Thymus (tissue), 11 donors: ENCODE measurements around the gene GMPR. TPM values are rescaled to one million over a fixed set of nuclear protein-coding genes. Genes with fewer than 3 reads are reported as not detected.

Experiments used
- DNase-seq, 9 donors: peaks; one replicate each; pipeline ENCODE4 v3.0.0-alpha.2; 2013; ENCODE audit warnings: low spot score in 9 of 9, low read depth in 6 of 9, missing footprints in 1 of 9
- H3K27ac ChIP-seq, 2 donors: one replicate each; pipeline ENCODE4 v1.5.1; 2013; ENCODE audit warnings: control low read depth in 1 of 2, low read depth in 1 of 2, low read length in 1 of 2, mild to moderate bottlenecking in 1 of 2, moderate library complexity in 1 of 2
- H3K27me3 ChIP-seq, 2 donors: one replicate each; pipeline ENCODE4 v1.5.1; 2013; ENCODE audit warnings: low read length in 1 of 2; ENCODE audit not compliant: control insufficient read depth in 2 of 2, insufficient read depth in 1 of 2
- H3K36me3 ChIP-seq, 2 donors: one replicate each; pipeline ENCODE4 v1.5.1; 2013; ENCODE audit warnings: low read length in 1 of 2, mild to moderate bottlenecking in 1 of 2, moderate library complexity in 1 of 2; ENCODE audit not compliant: control insufficient read depth in 2 of 2, insufficient read depth in 2 of 2
- H3K4me1 ChIP-seq, 2 donors: one replicate each; pipeline ENCODE4 v1.5.1; 2013; ENCODE audit warnings: low read length in 2 of 2; ENCODE audit not compliant: control insufficient read depth in 2 of 2, insufficient read depth in 2 of 2
- H3K4me3 ChIP-seq, 2 donors: one replicate each; pipeline ENCODE4 v1.5.1; 2013; ENCODE audit warnings: low read length in 2 of 2, control low read depth in 1 of 2, mild to moderate bottlenecking in 1 of 2
- H3K9me3 ChIP-seq, 2 donors: one replicate each; pipeline ENCODE4 v1.5.1; 2013; ENCODE audit warnings: low read length in 1 of 2, mild to moderate bottlenecking in 1 of 2; ENCODE audit not compliant: control insufficient read depth in 2 of 2, insufficient read depth in 1 of 2
- WGBS: extraction: QIAGEN DNeasy Blood & Tissue Kit; methylation state at CpG from one replicate; pipeline ENCODE4 v1.1.7; 2013; 5-methylcytosine and 5-hydroxymethylcytosine counted together
- polyA plus RNA-seq: library from polyadenylated mRNA; stranded (reverse); fragments of 200-250 nt; gene quantifications from one replicate; pipeline ENCODE4 v1.2.3, GENCODE V29; 2013
- total RNA-seq: library from RNA; stranded (reverse); fragments of 120-200 nt; gene quantifications from one replicate; pipeline ENCODE4 v1.2.4, GENCODE V29; 2013
- donor health status: healthy.

GMPR gene
- total and polyA plus RNA-seq, 2 donors = 4.1 to 17.2 TPM

DNA sequence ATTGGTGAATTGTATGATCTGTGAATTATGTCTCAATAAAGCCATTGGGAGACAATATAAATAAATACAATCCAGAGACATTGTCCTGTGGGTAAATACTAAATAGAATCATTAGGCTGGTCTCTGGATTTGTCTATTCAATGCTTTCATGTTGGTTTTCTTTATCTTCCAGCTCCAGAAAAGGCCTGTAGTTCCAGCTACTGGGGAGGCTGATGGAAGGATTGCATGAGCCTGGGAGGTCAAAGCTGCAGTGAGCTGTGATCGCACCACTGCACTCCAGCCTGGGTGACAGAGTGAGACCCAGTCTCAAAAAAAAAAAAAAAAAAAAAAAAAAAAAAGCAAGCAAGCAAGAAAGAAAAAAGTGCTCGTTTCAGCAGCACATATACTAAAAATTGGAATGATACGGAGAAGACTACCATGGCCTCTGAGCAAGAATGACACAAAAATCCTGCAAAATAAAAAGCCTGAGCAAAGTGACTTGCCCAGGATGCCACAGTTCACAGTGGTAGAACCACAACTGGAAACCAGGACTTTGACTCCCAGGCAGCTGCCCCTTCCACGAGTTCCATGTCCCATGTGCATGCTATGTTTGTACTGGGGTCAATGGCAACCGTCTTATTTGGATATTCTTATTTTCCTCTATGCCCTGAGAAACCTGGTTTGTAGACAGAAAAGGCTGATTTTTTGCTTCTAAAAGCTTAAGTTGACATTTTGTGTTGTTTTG, 33.6 kb upstream of the GMPR start:
- no peak for DNase-seq
- Histone ChIP-seq H3K27me3 (no peaks in the 10 kb centered on the region), H3K36me3 (no peaks in the 10 kb centered on the region), H3K27ac (peak overlapping the region in 1 of 2 donors; percentile 11), H3K4me1 (peaks cover 0 to 4% of the 10 kb centered on the region in 2 donors), H3K9me3 (no peaks in the 10 kb centered on the region), H3K4me3 (no peak overlapping the region)
- 94% methylated on average over 5 of the region's 5 CpGs for WGBS

DNA sequence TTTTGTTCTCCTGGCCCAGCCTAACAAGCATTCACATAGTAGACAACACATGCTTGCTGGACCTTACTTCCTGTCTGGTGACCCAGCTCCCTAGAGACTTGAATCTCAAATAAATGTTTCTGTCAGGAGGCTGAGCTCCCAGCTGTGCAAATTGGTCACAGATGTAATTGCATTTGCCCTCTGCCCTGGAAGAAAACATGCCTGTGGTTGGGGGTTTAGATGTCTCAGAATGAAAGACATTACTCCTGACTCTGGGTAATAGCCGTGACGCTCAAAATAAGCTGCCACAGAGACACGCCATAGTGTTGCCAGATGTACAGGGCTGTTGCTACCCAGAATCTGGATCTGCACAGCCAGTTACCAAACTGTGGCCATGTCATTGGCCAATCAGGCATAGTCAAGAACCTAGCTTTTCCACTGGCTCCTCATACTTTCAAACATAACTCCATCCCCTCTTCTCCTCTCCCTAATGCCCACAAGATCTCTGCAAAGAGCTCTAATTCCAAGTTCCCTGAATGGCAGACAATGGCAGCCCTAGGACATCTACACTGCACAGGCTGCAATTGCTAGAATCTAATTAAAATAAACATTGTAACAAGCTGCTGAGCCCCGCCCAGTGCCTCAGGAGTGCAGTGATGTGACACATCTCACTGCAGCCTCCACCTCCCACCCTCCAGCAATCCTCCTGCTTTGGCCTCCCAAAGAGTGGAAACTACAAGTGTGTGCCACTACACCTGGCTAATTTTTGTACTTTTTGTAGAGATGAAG, 32.8 kb upstream of the GMPR start:
- no peaks in the 10 kb centered on the region for H3K36me3 ChIP-seq
- peaks cover 0 to 4% of the 10 kb centered on the region in 2 donors for H3K4me1 ChIP-seq
- H3K4me3 ChIP-seq = no peak overlapping the region
- H3K27me3 ChIP-seq = no peaks in the 10 kb centered on the region
- no peaks in the 10 kb centered on the region for H3K9me3 ChIP-seq
- DNase-seq = no peak
- no peak overlapping the region for H3K27ac ChIP-seq
- 95% methylated on average over 4 of the region's 4 CpGs for WGBS

- peak; percentile 18 to 65 (median 34) for DNase-seq
- Histone ChIP-seq H3K9me3 (no peaks in the 10 kb centered on the region), H3K36me3 (no peaks in the 10 kb centered on the region), H3K4me1 (peaks cover 0 to 4% of the 10 kb centered on the region in 2 donors), H3K4me3 (no peak overlapping the region), H3K27me3 (no peaks in the 10 kb centered on the region), H3K27ac (no peak overlapping the region)
- 8% methylated on average over 6 of the region's 6 CpGs for WGBS
Measured at GRCh38 chr6:16206595-16207037, 31.8 kb upstream of the GMPR start.

GRCh38 chr6:16208989-16209388, 29.4 kb upstream of the GMPR start:
- no peaks in the 10 kb centered on the region for H3K9me3 ChIP-seq

GRCh38 chr6:16209539-16209938, 28.8 kb upstream of the GMPR start:
- no peak overlapping the region for H3K27ac ChIP-seq
- H3K4me1 ChIP-seq = peaks cover 0 to 4% of the 10 kb centered on the region in 2 donors
- H3K4me3 ChIP-seq = no peak overlapping the region
- 94% methylated on average over 4 of the region's 4 CpGs for WGBS
- no peaks in the 10 kb centered on the region for H3K9me3 ChIP-seq
- H3K36me3 ChIP-seq = no peaks in the 10 kb centered on the region
- no peak for DNase-seq
- H3K27me3 ChIP-seq = no peaks in the 10 kb centered on the region

More at GRCh38 chr6:16208989-16209388, 29.4 kb upstream of the GMPR start:
- WGBS = 89% methylated on average over 2 of the region's 2 CpGs
- Histone ChIP-seq H3K27me3 (no peaks in the 10 kb centered on the region), H3K4me3 (no peak overlapping the region), H3K27ac (no peak overlapping the region), H3K36me3 (no peaks in the 10 kb centered on the region), H3K4me1 (peaks cover 0 to 4% of the 10 kb centered on the region in 2 donors)
- DNase-seq = no peak

DNA sequence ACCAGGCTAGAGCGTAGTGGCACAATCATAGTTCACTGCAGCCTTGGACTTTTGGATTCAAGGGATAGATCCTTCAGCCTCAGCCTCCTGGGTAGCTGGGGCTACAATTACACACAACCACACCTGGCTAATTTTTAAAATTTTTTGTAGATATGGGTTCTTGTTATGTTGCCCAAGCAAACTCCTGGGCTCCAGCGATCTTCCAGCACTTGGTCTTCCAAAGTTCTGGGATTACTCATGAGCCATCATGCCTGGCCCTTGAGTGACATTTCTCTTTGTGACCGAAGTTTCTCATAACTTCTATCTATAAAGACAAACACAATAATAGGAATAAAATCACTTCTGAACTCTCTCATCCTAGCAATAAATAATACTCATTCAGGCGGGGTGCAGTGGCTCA, 26.1 kb upstream of the GMPR start:
- Histone ChIP-seq H3K27me3 (peaks cover 0 to 20% of the 10 kb centered on the region in 2 donors), H3K36me3 (no peaks in the 10 kb centered on the region), H3K4me3 (no peak overlapping the region), H3K27ac (no peak overlapping the region), H3K4me1 (no peaks in the 10 kb centered on the region), H3K9me3 (no peaks in the 10 kb centered on the region)
- no peak for DNase-seq
- 97% methylated on average over 4 of the region's 4 CpGs for WGBS

- DNase-seq = no peak
- H3K4me3 ChIP-seq = no peak overlapping the region
- no peak overlapping the region for H3K27ac ChIP-seq
- H3K4me1 ChIP-seq = no peaks in the 10 kb centered on the region
- H3K36me3 ChIP-seq = no peaks in the 10 kb centered on the region
- WGBS = 57% methylated on average over 43 of the region's 43 CpGs
- H3K9me3 ChIP-seq = peaks cover 0 to 5% of the 10 kb centered on the region in 2 donors
- peaks cover 0 to 24% of the 10 kb centered on the region in 2 donors for H3K27me3 ChIP-seq
Measured at GRCh38 chr6:16216501-16217155, 21.8 kb upstream of the GMPR start.

DNA sequence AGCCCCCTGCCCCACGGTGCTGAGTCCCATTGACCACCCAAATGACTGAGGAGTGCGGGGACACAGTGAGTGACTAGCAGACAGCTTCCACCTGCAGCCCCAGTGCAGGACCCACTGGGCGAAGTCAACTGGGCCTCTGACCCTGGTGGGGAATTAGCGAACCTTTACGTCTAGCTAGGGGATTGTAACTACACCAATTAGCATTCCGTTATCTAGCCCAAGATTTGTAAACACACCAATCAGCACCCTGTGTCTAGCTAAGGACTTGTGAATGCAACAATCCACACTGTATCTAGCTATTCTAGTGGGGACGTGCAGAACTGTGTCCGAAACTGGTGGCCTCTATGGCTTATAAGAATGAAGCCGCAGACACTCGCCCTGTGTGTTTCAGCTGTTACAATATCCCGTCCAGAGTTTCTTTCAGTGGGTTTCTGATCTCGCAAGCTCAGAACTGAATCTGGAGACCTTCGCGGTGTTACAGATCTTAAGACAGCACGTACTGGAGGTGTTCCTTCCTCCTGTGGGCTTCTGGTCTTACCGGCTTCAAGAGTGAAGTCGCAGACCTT, 21.1 kb upstream of the GMPR start:
- Histone ChIP-seq H3K9me3 (peaks cover 0 to 5% of the 10 kb centered on the region in 2 donors), H3K36me3 (no peaks in the 10 kb centered on the region), H3K4me1 (no peaks in the 10 kb centered on the region), H3K27ac (no peak overlapping the region), H3K27me3 (peaks cover 0 to 24% of the 10 kb centered on the region in 2 donors), H3K4me3 (no peak overlapping the region)
- DNase-seq = no peak
- WGBS = 96% methylated on average over 17 of the region's 17 CpGs
